HG03469 (cell line): ENCODE results near the gene COPS4.

ENCODE experiments used
- ATAC-seq: cut with Tn5 transposase; IDR thresholded peaks from one replicate; pipeline ENCODE4 v1.9.1; 2021; ENCODE audit warnings: mild to moderate bottlenecking, moderate library complexity, moderate number of reproducible peaks; ENCODE audit not compliant: unreplicated experiment

Gene COPS4

GRCh38 chr4:83115656-83116285, 80.8 kb downstream of the COPS4 start:
- ATAC-seq = no peak

GRCh38 chr4:83118869-83119268, 83.9 kb downstream of the COPS4 start:
- no peak for ATAC-seq

DNA sequence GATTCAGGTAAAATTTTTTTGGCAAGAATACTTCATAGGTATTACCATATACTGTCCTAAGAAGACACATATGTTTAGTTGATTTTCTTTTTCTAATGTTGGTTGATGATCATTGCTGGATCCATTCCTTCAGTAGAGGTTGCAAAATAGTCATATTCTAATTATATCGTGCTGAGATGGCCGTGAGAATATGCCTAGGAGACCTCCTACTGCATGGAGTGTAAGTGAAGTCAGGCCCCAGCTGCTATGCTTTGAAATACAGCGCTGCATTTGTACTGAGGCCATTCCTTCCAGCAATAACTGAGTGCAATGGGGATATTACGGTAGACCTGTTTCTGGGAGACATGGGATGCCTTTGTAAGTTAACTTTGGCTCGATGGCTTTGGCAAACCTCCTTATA, 86.3 kb downstream of the COPS4 start:
- ATAC-seq = no peak

DNA sequence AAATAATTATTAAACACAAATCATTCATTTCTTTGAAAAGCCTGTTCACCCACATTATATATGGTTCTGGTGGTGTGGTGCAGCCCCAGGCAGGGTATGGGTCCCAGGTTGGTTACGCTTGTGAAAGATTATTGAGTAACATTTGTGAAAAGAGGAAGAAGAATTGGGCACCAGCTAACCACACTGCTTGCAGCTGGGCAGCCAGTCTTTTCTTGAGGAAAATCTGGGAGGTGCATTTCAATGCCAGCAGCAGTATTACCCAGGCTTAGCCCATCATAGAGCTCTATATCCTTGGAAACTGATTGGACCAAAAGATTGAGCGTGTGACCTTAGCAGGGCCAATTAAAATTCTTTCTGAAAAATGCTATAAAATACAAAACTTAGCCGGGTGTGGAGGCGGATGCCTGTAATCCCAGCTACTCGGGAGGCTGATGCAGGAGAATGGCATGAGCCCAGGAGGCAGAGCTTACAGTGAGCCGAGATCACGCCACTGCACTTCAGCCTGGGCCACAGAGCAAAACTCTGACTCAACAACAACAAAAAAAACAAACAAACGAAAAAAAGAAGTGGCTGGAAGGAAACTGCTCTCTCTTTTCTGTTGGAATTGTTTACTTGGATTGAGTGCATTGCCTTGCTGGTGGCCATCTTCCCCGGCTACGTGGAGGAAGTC, 89.3 kb downstream of the COPS4 start:
- ATAC-seq = peak; percentile 62
